MCF 10A (cell line): ENCODE measurements around the gene FOXP1. TPM values are rescaled to one million over a fixed set of nuclear protein-coding genes. Genes with fewer than 3 reads are reported as not detected.

ENCODE experiments used
- BruUV-seq: library from RNA; stranded (reverse); fragments of 400-500 nt; replicated peaks from 2 replicates; lab custom pipeline; 2021; lab: Mats Ljungman, UMichigan
- CTCF ChIA-PET: fragments of 300-600 bp; sonication (Branson Sonifier 250); formaldehyde crosslinking; extraction: SDS; loops from one replicate; lab custom pipeline; 2021; ENCODE audit warnings: antibody characterized with exemption, inconsistent platforms; lab: Yijun Ruan, JAX
- POLR2A ChIA-PET: fragments of 300-600, 350-650 bp; sonication (Branson Sonifier 250); formaldehyde crosslinking; extraction: SDS; loops from one replicate; lab custom pipeline; 2020; ENCODE audit warnings: antibody characterized with exemption, inconsistent platforms; lab: Yijun Ruan, JAX
- DNase-seq: peaks from one replicate; pipeline ENCODE4 v3.0.0-alpha.2; 2018; ENCODE audit not compliant: unreplicated experiment
- H3K27ac Mint-ChIP-seq: one replicate; pipeline ENCODE4 v1.8.0; 2022; ENCODE audit warnings: mild to moderate bottlenecking, low read depth, mixed read lengths; ENCODE audit not compliant: unreplicated experiment
- H3K27me3 Mint-ChIP-seq: one replicate; pipeline ENCODE4 v1.8.0; 2022; ENCODE audit warnings: mixed read lengths; ENCODE audit not compliant: insufficient read depth, unreplicated experiment
- H3K36me3 Mint-ChIP-seq: one replicate; pipeline ENCODE4 v1.8.0; 2022; ENCODE audit warnings: mild to moderate bottlenecking, moderate library complexity, mixed read lengths; ENCODE audit not compliant: insufficient read depth, unreplicated experiment
- H3K4me1 Mint-ChIP-seq: one replicate; pipeline ENCODE4 v1.8.0; 2022; ENCODE audit warnings: mixed read lengths; ENCODE audit not compliant: insufficient read depth, unreplicated experiment
- H3K4me3 Mint-ChIP-seq: one replicate; pipeline ENCODE4 v1.8.0; 2022; ENCODE audit warnings: mild to moderate bottlenecking, moderate library complexity, mixed read lengths; ENCODE audit not compliant: unreplicated experiment
- H3K9me3 Mint-ChIP-seq: one replicate; pipeline ENCODE4 v1.8.0; 2022; ENCODE audit warnings: mixed read lengths; ENCODE audit not compliant: unreplicated experiment
- intact Hi-C: fragments of 100-400 bp; cut with micrococcal nuclease; formaldehyde crosslinking; loops from 2 replicates; pipeline ENCODE4 v1.14.1; 2022
- total RNA-seq: library from RNA; stranded (reverse); gene quantifications from 2 replicates; pipeline ENCODE4 v1.2.3, GENCODE V29; 2022
- TF ChIP-seq, protein P1 (sequence below): fragments of 200-600 bp; IDR thresholded peaks from one replicate; pipeline ENCODE4 v1.8.0; 2022; ENCODE audit warnings: antibody characterized with exemption, mild to moderate bottlenecking; ENCODE audit not compliant: unreplicated experiment

FOXP1 gene
- total RNA-seq, 1 experiment from 2014 or later, result 49.0 TPM

DNA sequence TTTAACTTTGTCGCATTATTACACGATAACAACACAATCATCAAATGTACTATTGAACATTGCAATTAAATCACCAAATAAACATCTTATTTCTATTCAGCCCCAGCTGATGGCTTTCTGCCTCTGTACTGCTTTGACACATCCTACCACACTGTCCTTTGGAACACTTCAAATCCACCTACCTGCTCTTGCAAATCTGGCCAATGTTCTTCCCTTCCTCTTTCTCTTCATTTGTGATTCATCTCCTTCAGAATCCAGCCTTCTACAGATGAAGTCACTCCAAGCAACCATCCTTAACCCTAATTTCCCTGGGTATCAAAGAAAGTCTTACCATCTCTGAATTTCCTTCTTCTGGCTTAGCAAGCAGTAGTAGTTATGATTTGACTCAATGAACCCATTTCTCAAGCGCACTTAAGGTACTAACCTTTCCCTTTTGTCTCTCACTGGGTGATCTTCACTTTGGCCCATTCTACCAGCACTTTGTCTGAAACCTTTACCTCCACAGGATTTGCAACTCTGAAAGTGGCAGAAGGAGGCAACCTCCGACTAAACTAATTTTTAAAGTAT, 502.9 kb downstream of the FOXP1 start:
- H3K27me3 Mint-ChIP-seq, result no peaks in the 10 kb centered on the region
- no peaks in the 10 kb centered on the region for H3K9me3 Mint-ChIP-seq
- no peaks in the 10 kb centered on the region for H3K36me3 Mint-ChIP-seq
- ChIA-PET CTCF (interaction anchor here (0.6 kb wide), 1 partner anchor 461 kb away, joined by 3 read pairs; no protein-coding TSS in a partner anchor), POLR2A (no interaction called here)
- no TSS peak for BruUV-seq
- H3K4me1 Mint-ChIP-seq, result peaks cover 17% of the 10 kb centered on the region
- intact Hi-C loops, result no loop called here
- no peak overlapping the region for H3K27ac Mint-ChIP-seq
- H3K4me3 Mint-ChIP-seq, result no peak overlapping the region
- TF ChIP-seq, protein P1, sequence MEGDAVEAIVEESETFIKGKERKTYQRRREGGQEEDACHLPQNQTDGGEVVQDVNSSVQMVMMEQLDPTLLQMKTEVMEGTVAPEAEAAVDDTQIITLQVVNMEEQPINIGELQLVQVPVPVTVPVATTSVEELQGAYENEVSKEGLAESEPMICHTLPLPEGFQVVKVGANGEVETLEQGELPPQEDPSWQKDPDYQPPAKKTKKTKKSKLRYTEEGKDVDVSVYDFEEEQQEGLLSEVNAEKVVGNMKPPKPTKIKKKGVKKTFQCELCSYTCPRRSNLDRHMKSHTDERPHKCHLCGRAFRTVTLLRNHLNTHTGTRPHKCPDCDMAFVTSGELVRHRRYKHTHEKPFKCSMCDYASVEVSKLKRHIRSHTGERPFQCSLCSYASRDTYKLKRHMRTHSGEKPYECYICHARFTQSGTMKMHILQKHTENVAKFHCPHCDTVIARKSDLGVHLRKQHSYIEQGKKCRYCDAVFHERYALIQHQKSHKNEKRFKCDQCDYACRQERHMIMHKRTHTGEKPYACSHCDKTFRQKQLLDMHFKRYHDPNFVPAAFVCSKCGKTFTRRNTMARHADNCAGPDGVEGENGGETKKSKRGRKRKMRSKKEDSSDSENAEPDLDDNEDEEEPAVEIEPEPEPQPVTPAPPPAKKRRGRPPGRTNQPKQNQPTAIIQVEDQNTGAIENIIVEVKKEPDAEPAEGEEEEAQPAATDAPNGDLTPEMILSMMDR, result no peak
- no peak for DNase-seq

DNA sequence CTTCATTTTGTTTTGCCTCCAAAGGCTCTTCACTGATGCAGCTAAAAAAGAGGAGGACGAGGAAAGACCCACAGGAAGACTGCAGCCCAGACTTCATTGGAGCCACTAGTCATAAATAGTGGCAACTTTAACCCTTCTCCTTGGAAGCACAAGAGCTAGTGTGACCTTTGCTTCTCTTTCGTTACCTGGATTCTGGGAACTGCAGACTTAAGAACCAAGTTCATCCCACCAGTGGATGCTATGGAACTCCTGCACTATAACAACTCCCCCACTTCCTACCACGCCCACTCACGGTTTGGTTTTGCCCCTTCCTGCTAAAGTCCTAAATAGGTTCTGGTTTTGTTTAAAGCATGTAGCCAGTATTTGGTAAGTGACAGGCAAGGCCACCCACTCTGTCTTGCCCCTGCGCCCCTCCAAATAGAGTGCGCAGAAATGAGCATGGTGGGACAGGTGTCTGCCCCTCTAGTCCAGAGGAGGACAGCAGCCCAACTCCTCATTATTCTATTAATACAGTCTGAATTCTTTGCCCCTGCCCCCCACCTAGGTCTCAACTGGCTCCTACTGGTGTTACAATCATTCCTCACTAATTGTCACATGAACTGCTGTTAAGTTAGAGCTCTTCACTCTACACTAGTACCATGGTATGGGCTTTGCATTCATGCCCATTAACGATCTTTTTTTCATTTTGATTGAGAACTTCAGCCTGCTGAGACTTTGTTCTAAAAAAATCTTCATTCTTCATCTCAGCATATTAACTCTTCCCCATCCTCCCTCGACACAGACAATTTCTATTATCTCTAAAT, 504.6 kb downstream of the FOXP1 start:
- intact Hi-C loops, result no loop called here
- Mint-ChIP-seq H3K27me3 (no peaks in the 10 kb centered on the region), H3K4me1 (peaks cover 17% of the 10 kb centered on the region), H3K27ac (no peak overlapping the region), H3K9me3 (no peaks in the 10 kb centered on the region), H3K4me3 (no peak overlapping the region), H3K36me3 (no peaks in the 10 kb centered on the region)
- ChIA-PET POLR2A (interaction anchor here (0.7 kb wide), 1 partner anchor 11 kb away, joined by 3 read pairs; no protein-coding TSS in a partner anchor), CTCF (interaction anchor here (0.7 kb wide), 1 partner anchor 152 kb away, joined by 3 read pairs; no protein-coding TSS in a partner anchor)
- TF ChIP-seq, protein P1, result no peak
- DNase-seq, result no peak
- BruUV-seq, result no TSS peak

DNA sequence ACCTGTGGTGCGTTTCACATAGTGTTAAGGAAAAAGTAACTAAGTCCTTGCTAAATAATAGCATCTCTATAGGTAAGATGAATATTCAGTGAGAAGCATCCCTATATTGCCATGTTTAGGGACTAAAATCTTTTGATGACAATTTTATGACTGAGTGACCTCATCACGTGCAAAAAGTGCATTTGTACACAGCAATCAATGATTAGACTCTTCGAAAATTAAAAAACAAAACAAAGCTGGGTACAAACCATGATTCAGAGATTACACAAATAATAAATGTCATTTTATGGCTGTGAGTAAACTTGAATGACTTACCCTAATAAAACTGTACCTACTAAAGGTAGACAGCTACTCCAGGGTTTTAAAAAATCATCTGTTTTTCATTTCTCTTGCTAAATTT, 505.3 kb downstream of the FOXP1 start:
- H3K27me3 Mint-ChIP-seq, result no peaks in the 10 kb centered on the region
- intact Hi-C loops, result no loop called here
- no peak overlapping the region for H3K27ac Mint-ChIP-seq
- POLR2A ChIA-PET, result interaction anchor here (0.7 kb wide), 2 partner anchors 11 to 1748 kb away, joined by 3 read pairs; no protein-coding TSS in a partner anchor
- TF ChIP-seq, protein P1, result no peak
- CTCF ChIA-PET, result interaction anchor here (0.6 to 0.7 kb wide), 2 partner anchors 72 to 151 kb away, joined by 3 read pairs; no protein-coding TSS in a partner anchor
- DNase-seq, result no peak
- H3K36me3 Mint-ChIP-seq, result no peaks in the 10 kb centered on the region
- no TSS peak for BruUV-seq
- peaks cover 19% of the 10 kb centered on the region for H3K4me1 Mint-ChIP-seq
- H3K9me3 Mint-ChIP-seq, result no peaks in the 10 kb centered on the region
- H3K4me3 Mint-ChIP-seq, result no peak overlapping the region

DNA sequence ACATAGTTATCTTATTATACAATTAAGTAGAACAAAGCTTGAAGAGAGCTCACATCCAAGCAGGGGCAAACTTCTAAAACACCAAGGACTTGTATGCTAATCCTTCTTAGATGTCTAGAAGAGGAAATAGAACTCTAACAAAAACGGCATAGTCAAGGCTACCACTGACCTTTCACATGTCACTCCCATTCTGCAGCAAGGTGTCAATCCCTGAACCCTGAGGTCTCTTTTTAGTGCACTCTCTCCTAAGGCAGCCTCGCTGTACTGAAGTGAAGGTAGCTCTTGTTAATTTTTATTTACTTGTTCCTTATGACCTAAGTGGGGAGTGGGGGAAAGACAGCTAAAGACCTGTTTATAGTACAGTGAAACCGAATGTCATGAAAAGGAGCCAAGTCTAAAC, 506.5 kb downstream of the FOXP1 start:
- no peaks in the 10 kb centered on the region for H3K36me3 Mint-ChIP-seq

More for the DNA sequence above, 506.5 kb downstream of the FOXP1 start:
- no peak for DNase-seq
- BruUV-seq, result no TSS peak
- ChIA-PET CTCF (interaction anchor here (0.6 to 1.7 kb wide), 4 partner anchors 22 to 806 kb away, joined by 3 read pairs; no protein-coding TSS in a partner anchor), POLR2A (interaction anchor here (0.8 to 1.4 kb wide), 4 partner anchors 10 to 500 kb away, joined by 3 to 4 read pairs (median 4); no protein-coding TSS in a partner anchor)
- Mint-ChIP-seq H3K4me3 (no peak overlapping the region), H3K27ac (peak overlapping the region; percentile 54), H3K9me3 (no peaks in the 10 kb centered on the region), H3K27me3 (no peaks in the 10 kb centered on the region), H3K4me1 (peaks cover 22% of the 10 kb centered on the region)
- TF ChIP-seq, protein P1, result no peak
- intact Hi-C loops, result no loop called here
